Psoas muscle (tissue), 8 donors: ENCODE measurements around the gene EGF. TPM values are rescaled to one million over a fixed set of nuclear protein-coding genes. Genes with fewer than 3 reads are reported as not detected.
"Not testable (repeated sequence)": the region's sequence is repeated elsewhere in the genome, so short reads cannot be mapped to it uniquely, and the experiment has no call there.

Experiments used
- ATAC-seq, 4 donors: fragments of 200-7000 bp; cut with Tn5 transposase; one replicate each; pipeline ENCODE4 v1.9.1; 2020; ENCODE audit warnings: moderate library complexity in 3 of 4, mild to moderate bottlenecking in 2 of 4
- DNase-seq, 2 donors: peaks; one replicate each; pipeline ENCODE4 v3.0.0-alpha.2; 2020
- H3K27ac ChIP-seq: fragments of 200-600 bp; one replicate; pipeline ENCODE4 v1.8.0; 2022
- H3K27me3 ChIP-seq, 3 donors: fragments of 200-600 bp in 1 of 3; one replicate each; pipeline versions ENCODE4 v1.6.1 to v1.8.0; 2013 to 2022; ENCODE audit warnings: low read length in 2 of 3, mild to moderate bottlenecking in 2 of 3, moderate library complexity in 1 of 3; ENCODE audit not compliant: insufficient read depth in 3 of 3
- H3K36me3 ChIP-seq, 2 donors: fragments of 200-600 bp in 1 of 2; one replicate each; pipeline versions ENCODE4 v1.6.1 to v1.8.0; 2013 to 2022; ENCODE audit warnings: low read depth in 1 of 2, mild to moderate bottlenecking in 1 of 2, moderate library complexity in 1 of 2; ENCODE audit not compliant: insufficient read depth in 1 of 2
- H3K4me1 ChIP-seq: fragments of 200-600 bp; one replicate; pipeline ENCODE4 v1.8.0; 2022
- H3K4me3 ChIP-seq: fragments of 200-600 bp; one replicate; pipeline ENCODE4 v1.8.0; 2022; ENCODE audit warnings: mild to moderate bottlenecking
- H3K9me3 ChIP-seq: fragments of 200-600 bp; one replicate; pipeline ENCODE4 v1.8.0; 2022
- WGBS, 3 donors: extraction: QIAGEN DNeasy Blood & Tissue Kit; methylation state at CpG; one replicate each; pipeline versions ENCODE4 v1.1.6 to v1.1.7; 2013; 5-methylcytosine and 5-hydroxymethylcytosine counted together
- intact Hi-C, 2 donors: fragments of 100-400 bp; cut with DNase I; formaldehyde crosslinking; loops; one replicate each; pipeline versions ENCODE4 v1.11.0 to v1.14.2; 2022
- polyA plus RNA-seq, 3 donors: library from polyadenylated mRNA; stranded (reverse); fragments of 200-250 nt; gene quantifications; one replicate each; pipeline ENCODE4 v1.2.3, GENCODE V29; 2013
- total RNA-seq, 4 donors: library from RNA; stranded (reverse); fragmentation: NEBNext Ultra II Directional in 2 of 4; extraction: Animal tissue kit (Norgen Biotek cat#: 25700) in 2 of 4; gene quantifications; one replicate each; pipeline versions ENCODE4 v1.2.1 to v1.2.4, GENCODE V29; 2021 to 2023
- TF ChIP-seq, protein P1 (sequence below): fragments of 200-600 bp; IDR thresholded peaks from one replicate; pipeline ENCODE4 v1.8.0; 2022; ENCODE audit warnings: antibody characterized with exemption
- donor health status: healthy with polysubstance abuse.
- donor health status: DM: no; HTN: no; CAD: no; lungs with moderate emphysema.
- donor health status: Bipolar disorder and iron deficiency.
- donor health status: healthy.
- donor health status: DM: yes; HTN: yes; CAD: no.
- donor health status: DM: no; HTN: no; CAD: no.
- donor health status: DM: no; HTN: no; CAD: no.
- donor health status: DM: yes; HTN: yes; CAD: no.

Gene EGF
- total and polyA plus RNA-seq, 7 donors: 2.5 to 92.4 (median 37.1) TPM

GRCh38 chr4:110033355-110034025, 120.8 kb downstream of the EGF start:
- no peaks in the 10 kb centered on the region for H3K4me1 ChIP-seq
- H3K36me3 ChIP-seq: no peaks in the 10 kb centered on the region
- no peaks in the 10 kb centered on the region for H3K9me3 ChIP-seq
- ATAC-seq: no peak
- H3K4me3 ChIP-seq: no peak overlapping the region
- 74 to 78% (median 76%) methylated on average over 8 of the region's 8 CpGs for WGBS, 3 donors
- TF ChIP-seq, protein P1, sequence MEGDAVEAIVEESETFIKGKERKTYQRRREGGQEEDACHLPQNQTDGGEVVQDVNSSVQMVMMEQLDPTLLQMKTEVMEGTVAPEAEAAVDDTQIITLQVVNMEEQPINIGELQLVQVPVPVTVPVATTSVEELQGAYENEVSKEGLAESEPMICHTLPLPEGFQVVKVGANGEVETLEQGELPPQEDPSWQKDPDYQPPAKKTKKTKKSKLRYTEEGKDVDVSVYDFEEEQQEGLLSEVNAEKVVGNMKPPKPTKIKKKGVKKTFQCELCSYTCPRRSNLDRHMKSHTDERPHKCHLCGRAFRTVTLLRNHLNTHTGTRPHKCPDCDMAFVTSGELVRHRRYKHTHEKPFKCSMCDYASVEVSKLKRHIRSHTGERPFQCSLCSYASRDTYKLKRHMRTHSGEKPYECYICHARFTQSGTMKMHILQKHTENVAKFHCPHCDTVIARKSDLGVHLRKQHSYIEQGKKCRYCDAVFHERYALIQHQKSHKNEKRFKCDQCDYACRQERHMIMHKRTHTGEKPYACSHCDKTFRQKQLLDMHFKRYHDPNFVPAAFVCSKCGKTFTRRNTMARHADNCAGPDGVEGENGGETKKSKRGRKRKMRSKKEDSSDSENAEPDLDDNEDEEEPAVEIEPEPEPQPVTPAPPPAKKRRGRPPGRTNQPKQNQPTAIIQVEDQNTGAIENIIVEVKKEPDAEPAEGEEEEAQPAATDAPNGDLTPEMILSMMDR: no peak
- intact Hi-C loops: no loop called here
- no peaks in the 10 kb centered on the region for H3K27me3 ChIP-seq
- H3K27ac ChIP-seq: no peak overlapping the region
- DNase-seq: no peak

DNA sequence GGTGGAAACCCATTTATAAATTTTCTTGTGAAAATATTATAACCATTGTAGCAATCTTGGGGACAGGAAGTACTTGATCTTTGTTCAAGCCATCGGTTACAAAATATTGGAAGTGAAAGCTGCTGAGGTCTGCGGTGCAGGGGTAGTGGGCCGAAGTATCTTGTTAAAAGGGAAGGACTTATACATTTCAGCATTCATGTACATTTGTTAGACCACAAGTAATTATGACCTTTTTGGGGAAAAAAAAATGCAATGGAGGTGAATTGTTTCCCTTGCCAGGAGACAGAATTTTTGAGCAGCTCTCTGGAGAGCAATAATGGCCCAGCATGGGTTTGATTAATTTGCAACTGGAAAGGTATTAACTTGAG, 121.3 kb downstream of the EGF start:
- DNase-seq (no peak), ATAC-seq (no peak)
- Histone ChIP-seq H3K9me3 (no peaks in the 10 kb centered on the region), H3K27ac (no peak overlapping the region), H3K4me1 (no peaks in the 10 kb centered on the region), H3K27me3 (no peaks in the 10 kb centered on the region), H3K4me3 (no peak overlapping the region), H3K36me3 (no peaks in the 10 kb centered on the region)
- intact Hi-C loops: no loop called here
- TF ChIP-seq, protein P1: no peak
- 72 to 79% (median 78%) methylated on average over 3 of the region's 3 CpGs for WGBS, 3 donors

DNA sequence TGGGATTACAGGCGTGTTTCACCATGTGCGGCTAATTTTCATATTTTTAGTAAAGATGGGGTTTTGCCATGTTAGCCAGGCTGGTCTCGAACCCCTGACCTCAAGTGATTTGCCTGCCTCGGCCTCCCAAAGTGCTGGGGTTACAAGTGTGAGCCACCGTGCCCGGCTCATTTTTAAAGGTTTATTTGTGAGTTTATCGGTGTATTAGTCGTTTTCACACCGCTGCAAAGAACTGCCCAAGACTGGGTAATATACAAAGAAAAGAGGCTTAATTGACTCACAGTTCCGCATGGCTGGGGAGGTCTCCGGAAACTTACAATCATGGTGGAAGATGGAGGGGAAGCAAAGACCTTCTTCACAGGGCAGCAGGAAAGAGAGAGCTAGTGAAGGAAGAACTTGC, 126.5 kb downstream of the EGF start:
- H3K27me3 ChIP-seq, intact Hi-C loops, DNase-seq, H3K27ac ChIP-seq, H3K4me3 ChIP-seq, H3K4me1 ChIP-seq, H3K9me3 ChIP-seq, H3K36me3 ChIP-seq, ATAC-seq: not testable (repeated sequence)
- WGBS, 3 donors: 91 to 94% (median 93%) methylated on average over 11 of the region's 11 CpGs

DNA sequence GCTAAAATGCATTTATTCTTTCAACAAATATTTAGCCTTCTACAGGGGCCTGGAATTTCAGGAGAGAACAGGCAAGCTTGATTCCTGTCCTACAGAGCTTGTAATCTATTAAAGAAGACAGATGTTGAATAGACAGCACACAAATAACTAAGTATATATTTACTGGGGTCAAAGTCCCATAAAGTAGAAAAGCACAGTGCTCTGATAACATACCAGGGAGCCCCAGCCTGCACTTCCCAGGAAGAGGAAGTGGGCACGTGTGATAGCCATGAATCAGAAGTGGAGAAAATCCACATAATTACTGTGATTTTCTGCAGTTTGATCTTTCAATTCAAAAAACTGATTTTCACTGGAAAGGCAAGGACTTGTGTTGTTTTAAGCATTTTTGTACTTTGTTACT, 129.1 kb downstream of the EGF start:
- intact Hi-C loops: no loop called here
- TF ChIP-seq, protein P1: no peak
- Histone ChIP-seq H3K27ac (no peak overlapping the region), H3K4me1 (no peaks in the 10 kb centered on the region), H3K36me3 (no peaks in the 10 kb centered on the region), H3K27me3 (no peaks in the 10 kb centered on the region), H3K9me3 (no peaks in the 10 kb centered on the region), H3K4me3 (no peak overlapping the region)
- ATAC-seq (no peak), DNase-seq (no peak)
- 45 to 52% (median 45%) methylated on average over 1 of the region's 1 CpG for WGBS, 3 donors

GRCh38 chr4:110042545-110043517, 130.1 kb downstream of the EGF start:
- H3K4me3 ChIP-seq: no peak overlapping the region
- no peaks in the 10 kb centered on the region for H3K36me3 ChIP-seq
- intact Hi-C loops: no loop called here
- no peaks in the 10 kb centered on the region for H3K27me3 ChIP-seq
- no peaks in the 10 kb centered on the region for H3K9me3 ChIP-seq
- no peaks in the 10 kb centered on the region for H3K4me1 ChIP-seq
- TF ChIP-seq, protein P1: no peak
- DNase-seq: no peak
- H3K27ac ChIP-seq: no peak overlapping the region
- 18 to 27% (median 26%) methylated on average over 12 to 13 of the region's 13 CpGs for WGBS, 3 donors
- ATAC-seq: no peak
